Ureter (tissue), 1 donor: Measurements from ENCODE around the gene GPR6. TPM values are rescaled to one million over a fixed set of nuclear protein-coding genes. Genes with fewer than 3 reads are reported as not detected.

Experiments
- DNase-seq: peaks from one replicate; pipeline ENCODE4 v3.0.0-alpha.2; 2020; ENCODE audit warnings: low spot score
- total RNA-seq: library from RNA; stranded (reverse); gene quantifications from one replicate; pipeline ENCODE4 v1.2.4, GENCODE V29; 2023
- donor health status: DM: yes; HTN: yes; CAD: no.

The GPR6 gene
- total RNA-seq, 1 donor from 2014 or later: not detected

DNA sequence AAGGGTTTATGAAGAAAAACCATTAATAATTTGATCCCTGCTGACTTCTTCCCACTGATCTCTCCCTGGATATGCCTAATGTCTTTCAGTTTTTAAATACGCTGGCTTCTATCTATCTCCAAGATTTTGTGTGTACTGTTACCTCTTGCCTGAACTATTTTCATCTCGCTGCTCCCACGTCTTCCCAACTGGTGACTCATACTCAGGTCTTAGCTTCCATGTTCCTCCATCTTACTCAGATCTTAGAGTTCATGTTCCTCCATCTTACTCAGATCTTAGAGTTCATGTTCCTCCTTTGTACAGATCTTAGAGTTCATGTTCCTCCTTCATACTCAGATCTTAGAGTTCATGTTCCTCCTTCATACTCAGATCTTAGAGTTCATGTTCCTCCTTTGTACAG, 21.6 kb downstream of the GPR6 start:
- no peak for DNase-seq

- DNase-seq: no peak
Observed at GRCh38 chr6:110002676-110003075, 24.6 kb downstream of the GPR6 start.

DNA sequence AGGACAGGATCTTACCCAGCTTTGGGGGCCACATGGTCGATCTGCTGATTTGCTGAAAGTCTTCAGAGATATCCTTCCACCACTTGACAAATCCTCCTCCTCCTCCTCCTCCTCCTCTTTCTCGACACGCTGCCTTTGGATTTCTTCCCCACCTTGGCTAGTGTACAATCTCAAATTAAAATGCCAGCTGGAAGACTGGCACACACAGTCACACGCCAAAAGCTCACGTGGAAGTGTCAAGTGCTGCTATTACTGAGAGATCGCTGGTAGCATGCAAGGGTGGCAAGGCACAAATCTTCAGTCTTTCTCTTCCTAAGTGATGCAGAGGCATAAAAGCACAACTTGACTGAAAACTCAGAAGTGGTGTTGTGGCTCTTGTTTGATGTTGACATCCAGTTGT, 35.3 kb downstream of the GPR6 start:
- DNase-seq: no peak

- no peak for DNase-seq
Observed at GRCh38 chr6:110015206-110015605, 37.1 kb downstream of the GPR6 start.

DNA sequence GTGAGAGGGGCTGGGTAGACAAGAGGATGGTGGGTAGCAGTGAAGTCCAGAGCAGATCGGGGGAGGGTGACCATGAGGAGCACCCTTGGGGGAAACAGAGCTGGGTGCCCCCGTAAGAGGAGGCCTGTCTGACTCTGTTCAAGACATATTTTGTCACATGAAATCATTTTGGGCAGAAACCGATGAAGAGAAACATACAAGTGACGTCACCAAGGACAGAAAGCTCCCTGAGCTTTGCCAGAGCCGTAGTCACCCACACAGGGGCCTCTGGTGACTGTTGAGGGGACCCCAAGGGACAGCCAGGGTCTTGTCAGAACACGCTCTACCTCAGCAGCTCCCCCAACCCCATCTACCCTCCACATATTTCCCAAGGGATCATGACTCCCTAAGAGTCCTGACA, 39.2 kb downstream of the GPR6 start:
- no peak for DNase-seq

DNA sequence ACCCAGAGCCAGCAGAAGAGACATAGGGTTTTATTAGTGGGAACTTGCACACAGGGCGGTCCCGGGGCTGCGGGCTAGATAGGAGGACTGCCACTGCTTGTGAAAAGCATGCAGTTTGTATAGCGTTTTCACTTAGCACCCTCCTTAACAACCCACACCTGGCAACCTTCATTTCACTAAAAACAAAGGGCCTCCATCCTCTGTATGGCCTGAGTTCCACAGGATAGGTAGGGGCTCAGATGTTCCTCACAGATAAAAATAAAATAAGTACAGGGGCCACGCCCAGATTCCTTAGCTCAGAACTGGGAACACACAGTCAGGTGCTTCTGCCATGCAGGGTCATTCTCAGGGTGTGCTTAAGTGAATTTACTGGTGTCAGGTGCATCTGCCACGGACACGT, 39.8 kb downstream of the GPR6 start:
- DNase-seq: no peak

DNA sequence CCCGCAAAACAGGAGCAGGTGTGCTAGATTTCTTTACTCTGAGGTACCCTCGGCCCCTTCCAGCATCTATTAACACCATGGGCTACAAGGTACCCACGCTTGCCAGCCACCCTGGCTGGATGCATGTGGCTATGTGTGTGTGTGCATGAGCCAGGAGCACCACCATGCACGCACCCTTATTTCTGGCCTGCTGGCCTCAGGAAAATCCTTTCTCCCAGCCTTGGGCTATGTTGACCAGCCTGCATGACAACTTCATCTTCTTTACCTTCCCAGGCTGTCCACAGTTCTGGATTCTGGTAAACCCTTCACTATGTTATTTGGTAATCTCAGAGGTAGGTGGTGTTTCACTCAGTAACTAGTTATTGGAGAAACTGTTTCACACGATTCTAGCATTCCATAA, 40.4 kb downstream of the GPR6 start:
- no peak for DNase-seq

DNA sequence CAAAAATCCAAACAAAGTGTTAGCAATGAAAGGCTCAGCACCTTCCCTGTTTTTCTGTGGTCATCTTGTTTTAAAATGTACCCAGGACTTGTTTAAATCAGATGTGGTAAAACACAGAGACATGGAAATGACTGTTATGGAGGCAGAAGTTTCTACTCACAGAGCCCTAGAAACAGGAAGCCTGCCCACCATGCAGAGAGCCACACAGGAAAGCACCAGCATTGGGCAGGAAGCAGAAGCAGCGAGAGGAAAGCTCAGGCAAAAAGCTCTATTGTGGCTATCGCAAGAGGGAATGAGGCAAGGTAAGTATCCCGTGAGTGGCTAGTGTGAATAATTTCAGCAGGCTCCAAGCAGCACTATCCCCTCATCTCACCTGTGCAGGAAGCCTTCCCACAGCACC, 42.8 kb downstream of the GPR6 start:
- no peak for DNase-seq

DNA sequence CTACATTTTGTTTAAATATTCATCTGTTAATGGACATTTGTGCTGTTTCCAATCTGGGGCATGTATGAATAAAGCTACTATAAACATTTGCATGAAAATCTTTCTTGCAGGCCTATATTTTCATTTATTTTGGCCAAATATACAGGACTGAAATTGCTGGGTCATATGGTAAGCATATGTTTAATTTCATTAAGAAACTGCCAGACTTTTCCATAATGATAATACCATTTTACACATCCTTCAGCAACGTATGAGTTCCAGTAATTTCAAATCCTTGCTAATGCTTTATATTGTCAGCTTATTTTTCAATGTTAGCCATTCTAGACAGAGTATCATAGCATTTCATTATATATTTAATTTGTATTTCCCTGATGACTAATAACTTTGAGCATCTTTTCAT, 51.0 kb downstream of the GPR6 start:
- no peak for DNase-seq

Other genes starting within 250 kb of the GPR6 start
- 5.9 TPM for gene WASF1, start 201.4 kb downstream of the GPR6 start, total RNA-seq
- gene CDC40, start 202.1 kb downstream of the GPR6 start, total RNA-seq: 30.4 TPM